Measurements from ENCODE around the gene TBCD.
"Not testable (repeated sequence)": the region's sequence is repeated elsewhere in the genome, so short reads cannot be mapped to it uniquely, and the experiment has no call there.

Gene TBCD

DNA sequence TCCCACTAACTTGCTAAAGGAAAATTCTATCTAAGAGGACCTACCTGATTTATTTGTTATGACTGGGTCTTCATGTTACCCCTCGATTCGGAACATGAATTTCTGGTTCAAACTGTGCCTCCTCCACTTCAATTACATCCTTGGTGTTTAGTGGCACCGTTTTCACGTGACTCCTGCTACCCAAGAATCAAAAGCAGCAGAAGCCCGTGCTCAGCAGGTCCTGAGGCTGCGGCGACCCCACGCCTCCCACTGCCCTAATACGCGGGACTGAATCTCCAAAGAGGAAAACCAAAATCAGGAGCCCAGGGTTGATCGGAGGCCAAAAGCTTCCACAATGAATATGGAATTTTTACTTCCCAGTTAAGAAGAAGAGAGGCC is 233.6 kb downstream of the TBCD start:
- DNase-seq (ENCODE audit: low read depth, low spot score), result no peak
- POLR2A ChIA-PET, result no interaction called here
- no peak for TF ChIP-seq CTCF (IDR thresholded peaks at IDR 0.05; ENCODE audit: insufficient read depth, low read length, missing control alignments)
- H3K4me3 ChIP-seq (ENCODE audit: low read depth, low read length), result no peak overlapping the region
- CTCF ChIA-PET, result interaction anchor here (1.3 to 1.6 kb wide), 2 partner anchors 12 to 204 kb away, joined by 4 to 5 read pairs; no protein-coding TSS in a partner anchor

DNA sequence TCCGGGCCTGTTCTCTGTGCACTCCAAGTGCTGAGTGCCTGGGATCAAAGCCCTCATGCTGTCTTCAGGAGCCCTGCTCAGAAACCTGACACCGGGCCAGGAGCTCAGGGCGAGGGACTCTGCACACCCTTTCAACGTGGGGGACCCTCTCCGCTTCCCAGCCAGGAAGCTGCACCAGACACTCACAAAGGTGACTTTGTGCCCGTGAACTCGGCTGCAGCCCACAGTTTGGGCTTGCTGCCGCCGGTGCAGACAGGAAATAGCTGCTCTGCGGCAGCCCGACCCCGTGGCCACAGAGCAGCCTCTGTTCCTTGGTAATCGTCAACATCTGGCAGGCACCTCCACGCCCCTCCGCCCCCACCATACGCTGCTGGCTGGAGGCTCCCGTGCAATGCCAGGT is 234.1 kb downstream of the TBCD start:
- TF ChIP-seq CTCF (IDR thresholded peaks at IDR 0.05; ENCODE audit: insufficient read depth, low read length, missing control alignments), result no peak
- ChIA-PET POLR2A (no interaction called here), CTCF (interaction anchor here (1.3 to 1.6 kb wide), 2 partner anchors 12 to 204 kb away, joined by 4 to 5 read pairs; no protein-coding TSS in a partner anchor)
- no peak for DNase-seq (ENCODE audit: low read depth, low spot score)
- H3K4me3 ChIP-seq (ENCODE audit: low read depth, low read length), result no peak overlapping the region

DNA sequence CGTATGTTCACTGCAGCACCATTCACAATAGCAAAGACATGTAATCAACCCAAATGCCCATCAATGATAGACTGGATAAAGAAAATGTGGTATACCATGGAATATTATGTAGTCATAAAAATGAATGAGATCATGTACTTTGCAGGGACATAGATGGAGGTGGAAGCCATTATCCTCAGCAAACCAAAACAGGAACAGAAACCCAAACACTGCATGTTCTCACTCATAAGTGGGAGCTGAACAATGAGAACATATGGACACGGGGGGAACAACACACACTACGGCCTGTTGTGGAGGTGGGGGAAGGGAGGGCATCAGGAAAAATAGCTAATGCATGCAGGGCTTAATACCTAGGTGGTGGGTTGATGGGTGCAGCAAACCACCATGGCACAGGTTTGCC is 237.2 kb downstream of the TBCD start:
- POLR2A ChIA-PET; H3K4me3 ChIP-seq (ENCODE audit: low read depth, low read length); CTCF ChIA-PET; DNase-seq (ENCODE audit: low read depth, low spot score): not testable (repeated sequence)

- no peak for TF ChIP-seq CTCF (IDR thresholded peaks at IDR 0.05; ENCODE audit: insufficient read depth, low read length, missing control alignments)
- ChIA-PET POLR2A (no interaction called here), CTCF (no interaction called here)
- H3K4me3 ChIP-seq (ENCODE audit: low read depth, low read length), result no peak overlapping the region
- DNase-seq (ENCODE audit: low read depth, low spot score), result no peak
Observed at GRCh38 chr17:82989881-82990280, 238.0 kb downstream of the TBCD start.

DNA sequence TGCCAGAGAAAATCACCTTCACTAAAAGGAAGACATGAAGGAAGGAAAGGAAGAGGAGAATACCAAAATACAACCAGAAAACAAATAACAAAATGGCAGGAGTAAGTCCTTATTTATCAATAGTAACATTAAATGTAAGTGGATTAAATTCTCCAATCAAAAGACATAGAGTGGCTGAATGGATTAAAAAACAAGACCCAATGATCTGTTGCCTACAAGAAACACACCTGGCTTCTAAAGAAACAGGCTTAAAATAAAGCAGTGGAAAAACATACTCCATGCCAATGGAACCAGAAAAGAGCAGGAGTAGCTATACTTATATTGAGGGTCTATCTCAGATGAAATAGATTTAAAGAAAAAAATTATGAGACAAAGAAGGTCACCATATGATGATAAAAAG is 241.1 kb downstream of the TBCD start:
- TF ChIP-seq CTCF (IDR thresholded peaks at IDR 0.05; ENCODE audit: insufficient read depth, low read length, missing control alignments), result no peak
- ChIA-PET POLR2A (no interaction called here), CTCF (interaction anchor here (0.7 kb wide), 1 partner anchor 13 kb away, joined by 3 read pairs; no protein-coding TSS in a partner anchor)
- DNase-seq (ENCODE audit: low read depth, low spot score), result no peak
- H3K4me3 ChIP-seq (ENCODE audit: low read depth, low read length), result no peak overlapping the region
